ENCODE measurements around the gene UBXN10. TPM values are rescaled to one million over a fixed set of nuclear protein-coding genes. Genes with fewer than 3 reads are reported as not detected.

The UBXN10 gene
- total RNA-seq, 2 experiments from 2014 or later = 1.5 to 1.7 TPM

- CTCF ChIA-PET = interaction anchor here (1.0 to 2.3 kb wide), 5 partner anchors 9 to 28 kb away, joined by 3 to 8 read pairs (median 6); no protein-coding TSS in a partner anchor
- POLR2A ChIA-PET = interaction anchor here (1.4 kb wide), 1 partner anchor 10 kb away, joined by 3 read pairs; no protein-coding TSS in a partner anchor
Measured at GRCh38 chr1:20180129-20180843, 5.6 kb upstream of the UBXN10 start.

GRCh38 chr1:20180844-20181207, 5.1 kb upstream of the UBXN10 start:
- H3K27me3 Mint-ChIP-seq = peaks cover 12% of the 10 kb centered on the region
- H3K4me3 Mint-ChIP-seq = no peak overlapping the region
- peaks cover 8% of the 10 kb centered on the region for H3K36me3 Mint-ChIP-seq (ENCODE audit: low read depth)
- H3K4me1 Mint-ChIP-seq = peaks cover 23% of the 10 kb centered on the region
- DNase-seq = no peak
- POLR2A ChIA-PET = interaction anchor here (1.4 kb wide), 1 partner anchor 11 kb away, joined by 3 read pairs; no protein-coding TSS in a partner anchor
- peaks cover 11% of the 10 kb centered on the region for H3K9me3 Mint-ChIP-seq
- CTCF ChIA-PET = interaction anchor here (1.3 to 2.3 kb wide), 3 partner anchors 12 to 17 kb away, joined by 4 to 8 read pairs (median 8); no protein-coding TSS in a partner anchor
- no peak overlapping the region for H3K27ac Mint-ChIP-seq

More at GRCh38 chr1:20180129-20180843, 5.6 kb upstream of the UBXN10 start:
- Mint-ChIP-seq H3K36me3 (ENCODE audit: low read depth) (peaks cover 8% of the 10 kb centered on the region), H3K9me3 (peaks cover 11% of the 10 kb centered on the region), H3K4me3 (no peak overlapping the region), H3K27ac (no peak overlapping the region), H3K27me3 (peaks cover 12% of the 10 kb centered on the region), H3K4me1 (peaks cover 19% of the 10 kb centered on the region)
- DNase-seq = no peak

- ChIA-PET POLR2A (no interaction called here), CTCF (interaction anchor here (0.8 to 1.6 kb wide), 2 partner anchors 10 to 11 kb away, joined by 4 to 6 read pairs; no protein-coding TSS in a partner anchor)
- no peak overlapping the region for H3K27ac Mint-ChIP-seq
- DNase-seq = no peak
- H3K36me3 Mint-ChIP-seq (ENCODE audit: low read depth) = peaks cover 8% of the 10 kb centered on the region
- no peak overlapping the region for H3K4me3 Mint-ChIP-seq
- H3K9me3 Mint-ChIP-seq = peaks cover 11% of the 10 kb centered on the region
- peaks cover 35% of the 10 kb centered on the region for H3K4me1 Mint-ChIP-seq
- peaks cover 12% of the 10 kb centered on the region for H3K27me3 Mint-ChIP-seq
Measured at GRCh38 chr1:20182415-20182814, 3.5 kb upstream of the UBXN10 start.

GRCh38 chr1:20183035-20183434, 2.9 kb upstream of the UBXN10 start:
- peaks cover 8% of the 10 kb centered on the region for H3K36me3 Mint-ChIP-seq (ENCODE audit: low read depth)
- H3K27ac Mint-ChIP-seq = no peak overlapping the region
- POLR2A ChIA-PET = no interaction called here
- DNase-seq = no peak
- peaks cover 11% of the 10 kb centered on the region for H3K9me3 Mint-ChIP-seq
- H3K27me3 Mint-ChIP-seq = peaks cover 15% of the 10 kb centered on the region
- H3K4me1 Mint-ChIP-seq = peaks cover 42% of the 10 kb centered on the region
- H3K4me3 Mint-ChIP-seq = no peak overlapping the region
- CTCF ChIA-PET = interaction anchor here (0.8 to 1.6 kb wide), 3 partner anchors 10 to 17 kb away, joined by 4 to 6 read pairs (median 5); no protein-coding TSS in a partner anchor

GRCh38 chr1:20183616-20184271, 2.2 kb upstream of the UBXN10 start:
- Mint-ChIP-seq H3K36me3 (ENCODE audit: low read depth) (peaks cover 8% of the 10 kb centered on the region), H3K4me1 (peaks cover 49% of the 10 kb centered on the region), H3K4me3 (no peak overlapping the region), H3K27me3 (peaks cover 17% of the 10 kb centered on the region), H3K27ac (peak overlapping the region; percentile 32), H3K9me3 (peaks cover 11% of the 10 kb centered on the region)
- no peak for DNase-seq
- ChIA-PET POLR2A (no interaction called here), CTCF (interaction anchor here (1.6 kb wide), 2 partner anchors 10 to 18 kb away, joined by 5 to 6 read pairs; no protein-coding TSS in a partner anchor)

GRCh38 chr1:20184481-20184900, 1.4 kb upstream of the UBXN10 start:
- peak overlapping the region; percentile 2 for H3K4me3 Mint-ChIP-seq

GRCh38 chr1:20184997-20185833, 681 bp upstream of the UBXN10 start:
- H3K9me3 Mint-ChIP-seq = peaks cover under 1% of the 10 kb centered on the region
- ChIA-PET POLR2A (no interaction called here), CTCF (no interaction called here)
- H3K4me3 Mint-ChIP-seq = peak overlapping the region; percentile 61
- peak overlapping the region; percentile 84 for H3K27ac Mint-ChIP-seq
- H3K36me3 Mint-ChIP-seq (ENCODE audit: low read depth) = peaks cover 4% of the 10 kb centered on the region
- H3K4me1 Mint-ChIP-seq = peaks cover 52% of the 10 kb centered on the region
- peaks cover 17% of the 10 kb centered on the region for H3K27me3 Mint-ChIP-seq
- peak; percentile 78 for DNase-seq

More at GRCh38 chr1:20184481-20184900, 1.4 kb upstream of the UBXN10 start:
- CTCF ChIA-PET = interaction anchor here (1.6 kb wide), 1 partner anchor 19 kb away, joined by 5 read pairs; no protein-coding TSS in a partner anchor
- POLR2A ChIA-PET = no interaction called here
- H3K27me3 Mint-ChIP-seq = peaks cover 17% of the 10 kb centered on the region
- peaks cover 8% of the 10 kb centered on the region for H3K36me3 Mint-ChIP-seq (ENCODE audit: low read depth)
- peaks cover 52% of the 10 kb centered on the region for H3K4me1 Mint-ChIP-seq
- no peak for DNase-seq
- H3K9me3 Mint-ChIP-seq = peaks cover 7% of the 10 kb centered on the region
- peak overlapping the region; percentile 13 for H3K27ac Mint-ChIP-seq

GRCh38 chr1:20187103-20187812, 1.4 kb downstream of the UBXN10 start:
- CTCF ChIA-PET = interaction anchor here (0.7 to 1.3 kb wide), 5 partner anchors 9 to 447 kb away, joined by 3 to 5 read pairs (median 3); no protein-coding TSS in a partner anchor
- Mint-ChIP-seq H3K27me3 (peaks cover 19% of the 10 kb centered on the region), H3K9me3 (no peaks in the 10 kb centered on the region), H3K36me3 (ENCODE audit: low read depth) (peaks cover 4% of the 10 kb centered on the region), H3K4me3 (peak overlapping the region; percentile 61), H3K4me1 (peaks cover 52% of the 10 kb centered on the region), H3K27ac (peak overlapping the region; percentile 70)
- POLR2A ChIA-PET = interaction anchor here (0.7 to 3.4 kb wide), 3 partner anchors 8 to 305 kb away, joined by 3 to 13 read pairs (median 3); partner anchors contain the start of gene OTUD3
- DNase-seq = peak; percentile 55

- peaks cover 4% of the 10 kb centered on the region for H3K36me3 Mint-ChIP-seq (ENCODE audit: low read depth)
- no peak overlapping the region for H3K4me3 Mint-ChIP-seq
- DNase-seq = no peak
- CTCF ChIA-PET = interaction anchor here (0.7 to 1.3 kb wide), 4 partner anchors 9 to 446 kb away, joined by 3 to 5 read pairs (median 3); no protein-coding TSS in a partner anchor
- peaks cover 24% of the 10 kb centered on the region for H3K27me3 Mint-ChIP-seq
- H3K9me3 Mint-ChIP-seq = no peaks in the 10 kb centered on the region
- H3K4me1 Mint-ChIP-seq = peaks cover 52% of the 10 kb centered on the region
- peak overlapping the region; percentile 70 for H3K27ac Mint-ChIP-seq
- POLR2A ChIA-PET = interaction anchor here (0.7 to 3.4 kb wide), 2 partner anchors 9 to 16 kb away, joined by 3 to 13 read pairs; no protein-coding TSS in a partner anchor
Measured at GRCh38 chr1:20187813-20188454, 2.0 kb downstream of the UBXN10 start.

GRCh38 chr1:20188455-20188817, 2.5 kb downstream of the UBXN10 start:
- H3K9me3 Mint-ChIP-seq = no peaks in the 10 kb centered on the region
- CTCF ChIA-PET = interaction anchor here (1.3 kb wide), 1 partner anchor 23 kb away, joined by 3 read pairs; no protein-coding TSS in a partner anchor
- H3K4me1 Mint-ChIP-seq = peaks cover 51% of the 10 kb centered on the region
- no peak for DNase-seq
- H3K27ac Mint-ChIP-seq = no peak overlapping the region
- peaks cover 3% of the 10 kb centered on the region for H3K36me3 Mint-ChIP-seq (ENCODE audit: low read depth)
- no peak overlapping the region for H3K4me3 Mint-ChIP-seq
- POLR2A ChIA-PET = interaction anchor here (3.4 kb wide), 1 partner anchor 16 kb away, joined by 13 read pairs; no protein-coding TSS in a partner anchor
- H3K27me3 Mint-ChIP-seq = peaks cover 25% of the 10 kb centered on the region

- DNase-seq = no peak
- Mint-ChIP-seq H3K36me3 (ENCODE audit: low read depth) (no peaks in the 10 kb centered on the region), H3K9me3 (no peaks in the 10 kb centered on the region), H3K4me3 (no peak overlapping the region), H3K4me1 (peaks cover 39% of the 10 kb centered on the region), H3K27ac (no peak overlapping the region), H3K27me3 (peaks cover 26% of the 10 kb centered on the region)
- CTCF ChIA-PET = interaction anchor here (1.3 to 1.7 kb wide), 2 partner anchors 24 to 33 kb away, joined by 3 to 5 read pairs; no protein-coding TSS in a partner anchor
- POLR2A ChIA-PET = interaction anchor here (3.4 kb wide), 1 partner anchor 17 kb away, joined by 13 read pairs; no protein-coding TSS in a partner anchor
Measured at GRCh38 chr1:20189664-20190063, 3.8 kb downstream of the UBXN10 start.
